HG02763 (cell line): ENCODE measurements around the gene TSHZ2.
A peak's percentile ranks its signal among the peaks of the same experiment; 100 is the strongest.

Source experiments
- ATAC-seq: cut with Tn5 transposase; IDR thresholded peaks from one replicate; pipeline ENCODE4 v1.9.1; 2021; ENCODE audit warnings: mild to moderate bottlenecking, moderate library complexity; ENCODE audit not compliant: unreplicated experiment

Gene TSHZ2

DNA sequence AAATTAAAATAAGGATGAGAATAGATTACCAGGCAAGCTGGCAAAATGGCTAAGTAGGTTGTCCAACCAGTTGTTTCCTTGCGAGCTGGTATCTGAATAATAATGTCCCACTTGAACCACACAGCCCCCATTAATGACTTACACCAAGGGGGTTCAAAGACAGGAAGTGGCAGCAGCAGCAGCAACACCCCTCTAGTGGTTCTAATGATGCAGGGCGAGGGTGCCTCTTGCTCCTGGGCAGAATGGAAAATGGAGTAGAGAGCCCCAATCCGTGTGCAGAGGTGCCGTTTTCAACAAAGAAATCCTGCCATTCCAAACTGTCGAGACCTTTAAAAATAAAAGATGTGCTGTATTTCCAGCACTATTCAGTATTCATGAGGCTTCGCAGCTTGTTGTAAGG lies 218.1 kb downstream of the TSHZ2 start:
- ATAC-seq, result no peak

DNA sequence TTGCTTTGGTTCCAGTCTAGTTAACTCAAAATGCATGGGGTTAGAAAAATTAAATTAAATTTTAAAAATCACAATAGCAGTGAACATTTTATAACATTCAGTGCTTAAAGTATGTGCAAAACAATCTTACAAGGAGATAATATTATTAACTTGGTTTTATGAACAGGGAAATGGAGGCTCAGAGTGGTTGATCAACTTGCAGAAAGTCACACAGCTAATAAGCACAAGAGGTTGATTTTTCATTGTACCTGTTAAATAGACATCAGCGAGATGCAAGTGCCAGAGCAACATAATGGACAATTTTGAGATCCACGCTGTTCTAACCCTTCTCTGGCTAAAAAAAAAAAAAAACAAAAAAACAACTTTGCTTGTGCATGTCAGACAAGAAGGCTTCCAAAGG lies 219.8 kb downstream of the TSHZ2 start:
- no peak for ATAC-seq

DNA sequence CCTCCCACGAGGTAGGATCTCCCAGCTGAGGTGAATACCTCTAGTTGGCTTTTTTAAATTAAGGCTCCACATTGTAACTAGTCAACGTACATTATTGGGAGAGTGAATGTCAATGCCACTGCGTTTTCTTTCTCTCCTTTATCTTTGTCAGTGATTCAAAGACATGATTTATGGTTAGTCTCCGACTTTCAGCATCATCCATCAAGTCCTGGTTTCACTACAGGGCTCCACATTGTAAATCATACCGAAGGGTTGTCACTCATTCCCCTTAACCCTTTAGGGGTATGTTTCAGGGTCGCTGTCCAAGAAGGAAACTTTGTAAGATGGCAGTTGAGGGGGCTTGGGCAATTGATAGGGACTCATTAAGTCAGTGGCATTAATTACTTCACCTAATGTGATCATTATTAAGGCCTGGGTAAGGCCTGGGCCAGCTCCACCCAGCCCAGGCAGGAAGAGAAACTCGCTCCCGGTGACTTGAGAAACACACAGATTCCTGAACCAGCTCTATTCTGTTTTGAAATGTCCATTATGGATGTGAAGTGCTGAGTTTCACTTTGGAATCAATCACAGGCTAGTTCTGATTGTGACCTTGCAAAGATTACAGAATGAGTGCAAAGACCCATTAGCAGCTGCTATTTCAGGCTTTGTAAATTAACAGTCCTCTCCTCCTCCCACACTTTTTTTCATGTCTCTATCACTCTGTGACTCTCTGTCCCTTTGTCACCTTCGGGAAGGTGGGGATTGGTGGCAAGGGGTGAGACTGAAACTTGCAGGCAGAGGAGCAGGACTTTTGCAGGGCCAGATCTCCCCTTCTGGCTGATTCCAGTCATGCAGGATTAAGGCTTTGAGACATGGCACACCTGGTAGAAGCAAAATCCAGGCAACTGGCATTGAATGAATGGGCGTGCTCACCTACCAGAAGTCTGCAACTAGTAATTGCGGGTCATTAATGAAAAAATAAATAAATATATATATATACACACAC lies 222.4 kb downstream of the TSHZ2 start:
- no peak for ATAC-seq

DNA sequence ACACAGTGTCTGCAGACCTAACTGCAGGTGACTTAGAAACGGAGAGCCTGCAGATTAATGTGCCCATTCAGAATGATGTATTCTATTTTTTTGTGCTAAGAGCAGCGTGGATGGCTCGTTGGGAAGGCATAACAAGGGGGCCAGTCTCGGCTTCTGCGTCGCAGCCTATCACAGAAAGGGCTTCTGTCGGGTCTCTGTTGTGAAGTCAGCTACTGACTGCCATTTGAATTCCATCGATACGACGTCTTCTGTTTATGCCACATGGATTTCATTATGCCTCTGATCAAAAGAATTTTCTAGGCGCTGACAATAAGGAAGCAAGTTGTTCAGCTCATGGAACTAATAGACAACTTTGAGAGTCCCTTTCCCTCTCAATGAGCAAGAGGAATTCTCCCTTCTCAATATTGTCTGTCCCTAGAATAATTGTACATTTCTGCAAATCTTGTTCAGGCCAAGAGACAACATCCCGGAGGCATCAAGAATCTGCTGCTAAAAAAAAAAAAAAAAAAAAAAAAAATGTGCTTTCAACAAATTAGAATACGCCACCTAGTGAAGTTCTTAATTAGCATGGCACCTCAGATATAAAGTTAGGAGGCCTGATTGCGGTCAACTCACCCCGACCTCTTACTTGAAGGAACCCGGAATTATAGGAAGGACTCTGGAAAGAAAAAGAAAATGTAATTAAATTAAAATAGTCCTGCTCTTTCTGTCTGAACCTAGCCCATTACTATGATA lies 223.9 kb downstream of the TSHZ2 start:
- ATAC-seq, result no peak

DNA sequence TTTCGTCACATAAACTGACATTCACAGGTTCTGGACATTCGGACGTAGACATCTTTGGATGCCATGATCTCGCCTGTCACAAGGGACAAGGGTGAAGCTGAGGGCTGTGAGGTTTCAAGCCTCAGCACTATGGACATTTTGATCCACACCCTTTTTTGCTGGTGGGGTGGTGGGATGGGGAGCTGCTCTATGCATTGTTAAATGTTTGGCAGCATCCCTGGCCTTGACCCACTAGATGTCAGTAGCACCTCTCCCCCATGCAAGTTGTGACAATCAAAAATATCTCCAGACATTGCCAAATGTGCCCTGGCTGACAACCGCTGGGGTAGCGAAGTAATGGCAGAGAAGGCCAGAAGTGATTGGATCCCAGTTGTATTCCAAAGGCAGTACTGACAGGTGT lies 229.4 kb downstream of the TSHZ2 start:
- no peak for ATAC-seq

DNA sequence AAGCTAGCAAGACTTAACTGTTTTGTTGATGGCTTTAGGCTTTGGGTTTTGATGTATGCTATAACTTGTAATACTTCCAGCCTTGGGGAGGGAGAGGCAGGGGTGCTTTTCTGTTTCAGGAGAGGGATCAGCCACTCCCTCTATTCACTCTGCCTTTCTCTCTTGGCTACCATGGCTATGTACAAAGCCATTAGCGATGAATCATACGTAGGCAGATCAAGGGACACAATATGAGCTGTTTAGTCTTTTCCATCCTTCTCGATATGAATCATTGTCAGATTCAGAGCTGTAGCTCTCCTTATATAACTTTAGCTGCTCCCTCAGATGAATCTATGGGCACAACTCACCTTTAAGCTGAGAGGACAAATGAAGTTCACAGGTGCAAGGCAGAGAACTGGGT lies 230.6 kb downstream of the TSHZ2 start:
- no peak for ATAC-seq

DNA sequence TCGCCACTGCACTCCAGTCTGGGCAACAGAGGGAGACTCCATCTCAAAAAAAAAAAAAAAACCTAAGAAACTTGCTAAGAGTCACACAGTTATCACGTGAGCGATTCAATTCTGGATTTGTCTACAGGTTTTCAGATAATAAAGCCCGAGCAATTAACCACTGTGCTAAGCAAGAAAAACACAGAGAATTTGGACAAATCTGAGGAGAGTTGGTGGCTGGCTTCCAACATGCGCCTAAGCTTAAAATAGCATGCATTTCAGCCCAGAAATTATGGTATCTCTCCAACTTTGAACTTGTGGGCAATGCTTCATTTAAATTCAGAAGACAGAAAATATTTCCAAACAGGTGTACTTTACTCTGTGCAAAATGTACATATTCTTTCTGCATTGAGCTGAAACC lies 232.9 kb downstream of the TSHZ2 start:
- ATAC-seq, result no peak

DNA sequence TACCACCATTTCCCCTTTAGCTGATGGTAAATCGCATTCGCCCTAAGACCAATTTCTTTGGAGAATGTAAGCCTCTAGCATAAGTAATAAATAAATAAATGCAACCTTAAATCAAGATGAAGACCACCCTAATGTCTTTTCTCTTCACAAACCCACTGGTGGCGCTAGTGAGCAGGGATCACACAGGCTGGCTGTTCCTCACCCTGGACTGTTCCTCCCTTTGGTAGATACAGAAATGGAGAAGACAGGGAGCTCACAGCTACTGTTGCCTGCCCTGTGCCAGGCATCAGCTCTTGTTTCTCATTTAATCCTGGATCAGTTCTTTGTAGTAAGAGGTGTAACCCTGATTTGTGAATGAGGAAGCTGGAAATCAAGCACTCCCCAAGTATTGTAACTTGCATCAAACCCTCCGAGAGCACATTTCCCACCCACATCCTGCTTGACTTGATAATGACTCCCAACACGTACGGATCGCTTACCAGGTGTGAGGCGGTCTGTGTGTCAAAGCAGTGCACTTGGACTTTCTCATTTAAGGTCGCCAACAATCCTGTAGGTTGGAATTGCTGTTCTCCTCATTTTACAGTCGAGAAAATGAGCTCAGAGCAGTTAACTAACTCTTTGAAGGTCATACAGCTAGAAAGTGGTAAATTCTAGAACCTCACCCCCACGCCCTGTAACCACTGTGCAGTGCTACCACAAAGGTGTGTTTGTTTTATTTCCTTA lies 236.1 kb downstream of the TSHZ2 start:
- no peak for ATAC-seq

DNA sequence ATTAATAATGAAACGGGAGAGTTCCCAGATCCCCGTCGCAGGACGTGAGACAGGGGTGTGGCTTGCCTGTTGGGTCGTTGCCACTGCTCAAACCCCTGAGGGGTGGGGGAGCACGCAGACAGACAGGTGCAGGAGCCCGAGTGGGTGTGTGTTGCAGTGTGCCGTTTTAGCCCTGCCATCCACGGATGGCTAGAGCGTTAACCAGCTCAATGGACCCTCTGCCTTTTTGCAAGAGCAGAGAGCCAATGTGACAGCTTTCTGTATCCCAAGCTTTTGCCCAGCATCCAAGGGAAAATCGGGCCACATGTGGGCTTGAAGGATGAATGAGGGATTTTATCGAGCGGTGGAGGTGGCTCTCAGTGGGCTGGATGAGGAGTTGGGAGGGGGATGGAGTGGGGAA lies 237.9 kb downstream of the TSHZ2 start:
- ATAC-seq, result no peak

DNA sequence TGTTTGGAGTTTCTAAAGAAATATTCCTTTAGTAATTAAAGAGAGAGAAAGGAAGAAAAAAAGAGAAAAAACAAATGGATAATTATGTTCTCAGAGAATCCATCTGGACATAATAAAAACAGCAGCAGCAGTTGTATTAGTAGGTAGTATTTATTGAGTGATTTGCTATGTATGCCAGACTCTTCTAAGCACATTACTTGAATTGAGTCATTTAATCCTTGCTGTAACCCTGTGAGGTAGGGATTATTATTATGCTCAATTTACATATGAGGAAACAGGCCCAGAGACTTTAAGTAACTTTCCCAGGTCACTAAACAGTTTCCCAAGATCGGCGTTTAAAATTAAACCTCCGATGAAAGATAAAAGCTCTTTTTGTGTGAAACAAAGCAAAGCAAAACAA lies 238.8 kb downstream of the TSHZ2 start:
- no peak for ATAC-seq

DNA sequence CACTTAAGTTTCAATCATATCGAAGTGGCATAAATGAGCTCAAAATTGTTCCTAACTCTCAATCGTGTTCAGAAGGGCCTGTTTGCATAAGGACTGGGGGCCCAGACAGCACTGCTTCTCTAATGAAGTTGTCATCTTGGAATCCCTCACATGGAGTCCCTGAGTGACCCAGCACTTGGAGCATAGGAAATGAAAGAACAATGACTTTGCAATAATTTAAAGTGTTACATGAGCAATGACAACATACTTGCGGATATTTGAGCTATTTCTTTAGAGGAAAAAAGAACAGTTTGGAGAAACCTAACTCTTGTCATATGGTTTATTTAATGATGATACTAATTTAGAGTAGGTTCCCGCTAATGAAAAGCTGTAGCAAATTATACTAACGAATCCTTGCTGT lies 239.9 kb downstream of the TSHZ2 start:
- ATAC-seq, result no peak

DNA sequence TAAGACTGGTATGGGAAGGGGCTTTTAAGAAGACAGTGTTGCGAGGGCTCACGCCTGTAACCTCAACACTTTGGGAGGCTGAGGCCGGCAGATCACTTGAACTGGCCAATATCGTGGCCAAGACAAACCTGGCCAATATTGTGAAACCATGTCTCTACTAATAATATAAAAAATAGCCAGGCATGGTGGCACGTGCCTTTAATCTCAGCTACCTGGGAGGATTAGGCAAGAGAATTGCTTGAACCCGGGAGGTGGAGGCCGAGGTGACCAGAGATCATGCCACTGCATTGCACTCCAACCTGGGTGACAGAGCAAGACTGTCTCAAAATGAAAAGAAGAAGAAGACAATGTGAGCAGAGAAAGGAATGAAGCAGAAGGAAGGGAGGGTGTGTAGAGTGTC lies 242.2 kb downstream of the TSHZ2 start:
- no peak for ATAC-seq

DNA sequence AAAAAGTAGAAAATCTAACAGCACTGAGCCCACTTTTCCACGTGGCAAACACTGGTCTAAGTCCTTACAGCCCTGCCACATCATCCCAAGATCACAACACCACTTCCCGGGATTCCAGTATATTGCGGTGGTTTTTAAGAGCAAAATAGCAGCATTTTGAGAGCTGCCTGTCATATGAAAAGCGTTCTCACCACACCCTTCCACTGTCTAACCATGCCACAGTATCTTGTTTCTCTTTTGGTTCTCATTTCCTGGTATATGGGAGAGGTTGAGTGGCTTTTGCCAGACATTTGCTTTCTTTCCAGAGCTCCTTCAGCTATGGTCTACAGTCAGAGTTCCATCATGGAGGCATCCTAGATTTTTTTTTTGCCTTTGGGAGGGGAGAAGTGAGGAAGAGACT lies 243.0 kb downstream of the TSHZ2 start:
- ATAC-seq, result no peak

DNA sequence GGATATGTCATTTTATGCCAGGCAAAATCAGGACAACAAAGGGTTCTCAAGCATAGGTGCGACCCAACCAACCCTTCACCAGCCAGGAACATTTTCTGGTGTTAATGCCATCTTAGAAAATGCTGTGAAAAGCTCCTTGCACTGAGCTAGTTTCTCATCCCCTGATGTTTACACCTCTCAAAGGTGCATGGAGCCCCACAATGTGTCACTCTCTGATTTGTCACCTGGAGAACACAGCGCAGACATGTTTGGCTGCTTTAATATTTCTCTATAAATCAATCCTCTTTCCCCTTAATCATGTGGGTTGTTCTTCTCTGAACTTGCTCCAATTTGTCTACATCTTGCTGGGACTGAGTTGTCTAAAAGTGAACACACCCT lies 244.3 kb downstream of the TSHZ2 start:
- no peak for ATAC-seq

DNA sequence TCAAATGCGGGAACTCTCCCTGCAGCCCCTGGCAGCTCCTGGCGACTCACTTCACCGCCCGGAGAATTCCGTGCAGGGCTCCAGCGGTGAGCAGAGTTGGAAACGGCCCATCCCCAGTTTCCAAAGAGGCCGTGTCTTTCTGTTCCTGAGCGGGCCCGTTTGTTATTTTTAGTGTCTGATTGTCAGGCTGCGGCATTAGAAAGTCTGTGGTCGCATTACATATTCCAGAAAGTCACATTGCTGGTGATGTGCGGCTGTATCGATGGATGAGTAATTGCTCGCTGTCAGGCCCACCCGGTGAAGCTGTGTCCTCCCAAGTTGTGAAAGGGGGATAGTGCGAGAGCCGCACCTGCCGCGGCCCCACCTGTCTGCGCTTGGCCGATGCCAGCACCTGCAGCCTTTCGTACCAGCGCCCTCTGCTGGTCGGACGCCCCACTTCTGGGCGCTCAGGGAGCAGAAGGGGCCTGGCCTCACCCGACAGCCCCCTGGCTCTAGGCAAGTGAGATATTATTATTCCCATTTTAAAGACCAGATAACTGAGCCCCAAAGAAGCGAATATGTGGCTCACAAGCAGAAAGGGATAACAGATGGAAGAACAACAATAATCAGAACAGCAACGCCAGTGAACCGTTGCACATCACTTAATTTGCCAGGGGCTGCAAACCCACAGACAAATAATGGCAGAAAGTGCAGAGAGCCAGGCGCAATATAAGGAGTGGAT lies 244.9 kb downstream of the TSHZ2 start:
- peak; percentile 44 for ATAC-seq

DNA sequence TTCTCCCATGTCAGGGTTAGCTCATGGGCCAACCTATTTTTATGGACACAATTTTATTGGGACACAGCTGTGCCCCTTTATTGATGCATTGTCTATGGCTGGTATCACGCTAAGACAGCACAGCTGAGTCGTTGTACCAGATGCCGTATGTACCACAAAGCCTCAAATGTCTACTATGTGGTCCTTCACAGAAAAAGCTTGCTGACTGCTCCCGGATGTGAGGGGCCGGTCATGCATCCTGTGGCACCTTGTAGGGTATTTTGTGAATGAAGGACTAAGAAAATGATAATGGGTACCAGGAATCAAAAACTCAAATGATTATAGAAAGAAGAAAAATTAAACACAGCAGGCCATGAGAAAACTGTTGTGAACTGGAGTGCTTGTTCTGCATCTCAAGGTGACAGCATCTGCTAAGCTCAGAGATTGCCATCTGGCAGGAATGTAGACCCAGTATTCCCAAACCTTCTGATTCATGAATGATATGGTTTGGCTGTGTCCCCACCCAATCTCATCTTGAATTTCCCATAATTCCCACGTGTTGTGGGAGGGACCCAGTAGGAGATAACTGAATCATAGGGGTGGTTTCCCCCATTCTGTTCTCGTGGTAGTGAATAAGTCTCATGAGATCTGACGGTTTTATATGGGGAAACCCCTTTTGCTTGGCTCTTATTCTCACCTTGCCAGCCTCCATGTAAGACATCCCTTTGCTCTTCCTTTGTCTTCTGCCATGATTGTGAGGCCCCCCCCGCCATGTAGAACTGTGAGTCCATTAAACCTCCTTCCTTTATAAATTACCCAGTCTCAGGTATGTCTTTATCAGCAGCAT lies 248.5 kb downstream of the TSHZ2 start:
- ATAC-seq, result no peak

DNA sequence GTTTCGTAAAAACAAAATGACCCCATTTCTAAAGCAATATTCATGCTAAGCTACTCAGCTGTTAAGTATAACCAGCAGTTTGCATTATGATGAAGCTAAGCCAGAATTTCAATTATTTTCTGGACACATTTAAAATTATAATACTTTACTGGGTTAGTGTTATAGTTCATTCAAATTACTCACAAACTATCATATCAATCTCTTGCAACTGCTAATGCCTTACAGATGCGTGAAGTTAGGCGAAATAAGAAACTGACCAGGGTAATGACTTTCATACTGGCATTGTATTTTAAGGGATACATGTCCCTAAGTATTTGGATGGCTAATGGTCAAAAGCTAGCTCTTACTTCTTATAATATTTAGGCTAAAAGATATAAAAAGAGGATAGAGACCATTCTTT lies 249.6 kb downstream of the TSHZ2 start:
- ATAC-seq, result no peak

DNA sequence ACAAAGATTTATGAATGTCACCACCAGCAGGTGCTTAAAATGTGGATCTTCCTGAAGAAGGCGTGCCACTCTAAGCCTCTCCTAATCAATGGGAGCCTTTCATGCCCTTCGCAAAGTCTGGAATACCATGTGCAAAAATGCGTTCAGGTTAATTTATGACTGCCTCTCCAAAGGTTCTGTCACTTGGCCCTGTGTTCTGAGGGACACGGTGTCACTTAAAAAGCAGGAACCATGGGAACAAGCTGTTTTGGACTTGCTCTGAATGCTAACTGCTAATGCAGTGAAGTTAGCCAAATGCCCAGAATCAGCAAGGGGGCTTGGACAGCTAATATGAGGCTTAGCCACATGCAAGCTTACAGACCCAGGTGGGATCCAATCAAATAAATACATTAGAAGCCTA lies 250.3 kb downstream of the TSHZ2 start:
- no peak for ATAC-seq

DNA sequence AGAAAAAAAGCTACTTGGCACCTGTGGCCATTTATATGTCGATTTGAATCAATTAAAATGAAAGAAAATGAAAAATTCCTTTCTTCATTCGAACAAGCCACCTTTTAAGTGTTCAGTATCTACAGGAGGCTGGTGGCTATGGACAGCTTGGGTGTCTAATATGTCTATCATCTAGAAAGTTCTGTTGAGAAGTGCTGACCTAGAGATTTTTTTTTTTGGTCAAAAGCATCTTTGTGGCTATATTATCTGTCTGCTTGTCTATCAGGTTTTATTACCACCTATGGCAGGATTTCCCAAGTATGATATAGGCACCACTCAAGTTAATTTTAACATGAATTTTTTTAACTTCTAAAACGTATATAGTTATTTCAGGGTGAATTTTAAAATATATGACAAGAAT lies 250.8 kb downstream of the TSHZ2 start:
- no peak for ATAC-seq

DNA sequence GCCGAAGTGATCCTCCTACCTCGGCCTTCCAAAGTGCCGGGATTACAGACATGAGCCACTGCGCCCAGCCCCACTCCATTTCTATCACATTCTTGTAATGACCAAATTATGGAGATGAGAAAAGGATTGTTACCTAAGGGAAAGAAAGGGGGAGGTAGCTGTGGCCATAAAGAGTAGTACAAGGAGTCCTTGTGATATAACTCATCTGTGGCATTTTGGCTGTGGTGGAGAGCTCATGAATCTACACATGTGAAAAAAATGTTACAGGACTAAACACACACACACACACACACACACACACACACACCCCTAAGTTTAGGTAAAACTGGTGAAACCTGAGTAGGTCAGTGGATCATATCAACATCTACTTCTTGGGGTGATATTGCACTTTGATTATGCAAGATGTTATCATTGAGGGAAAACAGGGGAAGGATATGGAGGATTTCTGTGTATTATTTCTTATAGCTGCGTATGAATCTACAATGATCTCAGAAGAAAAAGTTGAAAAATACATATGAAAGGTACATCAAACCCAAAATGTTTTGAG lies 251.5 kb downstream of the TSHZ2 start:
- no peak for ATAC-seq
